Mesenchymal stem cell (in vitro differentiated cells and primary cell): ENCODE measurements around the gene WWOX.

Experiments
- DNase-seq: peaks from one replicate; pipeline ENCODE4 v3.0.0-alpha.2; 2013
- H2AFZ ChIP-seq: one replicate; pipeline ENCODE4 v1.6.1; 2013; ENCODE audit warnings: low read depth, mild to moderate bottlenecking, control low read depth, inconsistent platforms, low read length, moderate library complexity
- H2AK5ac ChIP-seq: 2 replicates; pipeline ENCODE4 v1.6.1; 2013; ENCODE audit warnings: low read length, moderate library complexity, mild to moderate bottlenecking, inconsistent platforms; ENCODE audit not compliant: severe bottlenecking
- H2BK120ac ChIP-seq: one replicate; pipeline ENCODE4 v1.6.1; 2013; ENCODE audit warnings: low read depth, mild to moderate bottlenecking, inconsistent platforms, low read length, moderate library complexity
- H2BK12ac ChIP-seq, 2 experiments: one replicate each; pipeline ENCODE4 v1.6.1; 2013; ENCODE audit warnings: inconsistent platforms in 2 of 2, low read length in 2 of 2, mild to moderate bottlenecking in 2 of 2, moderate library complexity in 2 of 2, control low read depth in 1 of 2
- H2BK15ac ChIP-seq: one replicate; pipeline ENCODE4 v1.6.1; 2013; ENCODE audit warnings: mild to moderate bottlenecking, low read depth, inconsistent platforms; ENCODE audit not compliant: poor library complexity, severe bottlenecking
- H2BK5ac ChIP-seq: 2 replicates; pipeline ENCODE4 v1.6.1; 2013; ENCODE audit warnings: low read depth, mild to moderate bottlenecking, low read length, control low read depth, inconsistent platforms; ENCODE audit not compliant: poor library complexity, severe bottlenecking
- H3K14ac ChIP-seq, 2 experiments: one replicate each; pipeline ENCODE4 v1.6.1; 2013; ENCODE audit warnings: inconsistent platforms in 2 of 2, low read length in 2 of 2, control low read depth in 1 of 2, mild to moderate bottlenecking in 1 of 2, moderate library complexity in 1 of 2
- H3K18ac ChIP-seq, 2 experiments: one replicate each; pipeline ENCODE4 v1.6.1; 2013; ENCODE audit warnings: inconsistent platforms in 2 of 2, low read length in 2 of 2, control low read depth in 1 of 2, low read depth in 1 of 2, mild to moderate bottlenecking in 1 of 2
- H3K23ac ChIP-seq, 2 experiments: one replicate each; pipeline ENCODE4 v1.6.1; 2013; ENCODE audit warnings: inconsistent platforms in 2 of 2, low read length in 2 of 2, mild to moderate bottlenecking in 2 of 2, moderate library complexity in 2 of 2, control low read depth in 1 of 2
- H3K27ac ChIP-seq: 2 replicates; pipeline ENCODE4 v1.5.1; 2013; ENCODE audit warnings: mild to moderate bottlenecking, moderate library complexity, low read length, control low read depth, inconsistent platforms; ENCODE audit not compliant: poor library complexity, severe bottlenecking
- H3K27me3 ChIP-seq, 2 experiments: 2 replicates each; pipeline versions ENCODE4 v1.6.1 to v1.7.0; 2013; ENCODE audit warnings: low read length in 2 of 2, mild to moderate bottlenecking in 2 of 2, moderate library complexity in 2 of 2, control low read depth in 1 of 2, inconsistent platforms in 1 of 2; ENCODE audit not compliant: control insufficient read depth in 1 of 2, insufficient read depth in 1 of 2
- H3K36me3 ChIP-seq, 2 experiments: 2 replicates each; pipeline versions ENCODE4 v1.6.1 to v1.7.0; 2013; ENCODE audit warnings: low read length in 2 of 2, control low read depth in 1 of 2, inconsistent platforms in 1 of 2, low read depth in 1 of 2, mild to moderate bottlenecking in 1 of 2; ENCODE audit not compliant: insufficient read depth in 2 of 2, control insufficient read depth in 1 of 2
- H3K4ac ChIP-seq, 2 experiments: one replicate each; pipeline ENCODE4 v1.6.1; 2013; ENCODE audit warnings: inconsistent platforms in 2 of 2, low read length in 2 of 2, mild to moderate bottlenecking in 2 of 2, moderate library complexity in 2 of 2, control low read depth in 1 of 2, low read depth in 1 of 2
- H3K4me1 ChIP-seq: 2 replicates; pipeline ENCODE4 v1.6.1; 2013; ENCODE audit warnings: low read depth, low read length, control low read depth; ENCODE audit not compliant: control insufficient read depth, insufficient read depth
- H3K4me2 ChIP-seq: 2 replicates; pipeline ENCODE4 v1.6.1; 2013; ENCODE audit warnings: low read length, mild to moderate bottlenecking, inconsistent platforms; ENCODE audit not compliant: poor library complexity, severe bottlenecking
- H3K4me3 ChIP-seq, 2 experiments: 2 replicates each; pipeline versions ENCODE4 v1.5.1 to v1.7.0; 2013; ENCODE audit warnings: low read length in 2 of 2, mild to moderate bottlenecking in 2 of 2, control low read depth in 1 of 2, low read depth in 1 of 2; ENCODE audit not compliant: insufficient read depth in 1 of 2
- H3K79me1 ChIP-seq: replicated peaks from 2 replicates; pipeline ENCODE4 v1.6.1; 2013; ENCODE audit warnings: mild to moderate bottlenecking, control low read depth, low read length, inconsistent platforms; ENCODE audit not compliant: poor library complexity, severe bottlenecking
- H3K9ac ChIP-seq: 2 replicates; pipeline ENCODE4 v1.7.0; 2013; ENCODE audit warnings: mild to moderate bottlenecking, low read length, moderate library complexity
- H3K9me3 ChIP-seq: 2 replicates; pipeline ENCODE4 v1.7.0; 2013; ENCODE audit warnings: mild to moderate bottlenecking, low read length; ENCODE audit not compliant: control insufficient read depth
- H4K8ac ChIP-seq: one replicate; pipeline ENCODE4 v1.6.1; 2013; ENCODE audit warnings: inconsistent platforms, mild to moderate bottlenecking, low read length, moderate library complexity
- H4K91ac ChIP-seq: one replicate; pipeline ENCODE4 v1.6.1; 2013; ENCODE audit warnings: mild to moderate bottlenecking, low read length, inconsistent platforms
- WGBS: methylation state at CpG from one replicate; pipeline ENCODE4 v1.1.7; 2013; ENCODE audit warnings: mixed read lengths; 5-methylcytosine and 5-hydroxymethylcytosine counted together

WWOX gene

DNA sequence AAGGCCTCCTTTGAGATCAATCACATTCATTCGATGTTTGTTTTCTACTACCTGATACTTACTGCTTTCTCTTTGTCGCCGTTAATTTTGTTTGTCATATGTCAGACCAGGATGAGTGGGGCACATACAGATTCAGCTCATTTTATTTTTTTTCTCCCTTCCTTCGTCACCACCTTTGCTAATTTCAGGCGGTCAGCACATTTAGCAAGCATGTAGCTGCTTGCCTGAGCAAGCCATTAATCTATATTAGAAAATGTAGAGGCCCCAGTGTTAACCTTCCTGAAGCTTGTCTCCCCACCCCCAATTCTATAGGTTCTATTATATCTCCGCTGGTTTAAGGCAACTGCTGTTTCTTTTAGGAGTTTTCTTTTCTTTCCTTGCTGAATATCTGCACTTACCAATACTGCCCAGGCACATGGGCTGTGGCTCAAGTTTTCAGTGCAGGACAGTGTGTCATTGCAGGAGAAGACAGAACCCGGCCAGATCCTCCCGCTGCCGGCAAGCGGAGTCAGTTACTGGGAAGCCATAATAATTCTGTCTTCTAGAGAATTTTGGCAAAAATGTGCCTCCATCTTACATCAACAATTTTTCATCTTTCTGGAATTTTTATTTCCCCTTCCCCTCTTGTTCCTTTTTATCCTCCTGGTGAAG, 714.3 kb downstream of the WWOX start:
- 93% methylated on average over 10 of the region's 10 CpGs for WGBS
- Histone ChIP-seq H4K8ac (no peak overlapping the region), H3K14ac (no peak overlapping the region), H3K9me3 (no peaks in the 10 kb centered on the region), H3K4me3 (no peak overlapping the region), H3K36me3 (no peaks in the 10 kb centered on the region), H2BK120ac (no peak overlapping the region), H3K27ac (no peak overlapping the region), H3K79me1 (no peaks in the 10 kb centered on the region), H3K9ac (no peak overlapping the region), H3K4ac (no peak overlapping the region), H2BK12ac (no peak overlapping the region), H3K4me1 (no peaks in the 10 kb centered on the region), H3K27me3 (no peaks in the 10 kb centered on the region), H2AFZ (no peak overlapping the region), H3K18ac (no peak overlapping the region), H4K91ac (no peak overlapping the region), H3K4me2 (no peak overlapping the region), H2AK5ac (no peak overlapping the region), H2BK5ac (no peak overlapping the region), H2BK15ac (no peak overlapping the region), H3K23ac (no peak overlapping the region)
- no peak for DNase-seq

DNA sequence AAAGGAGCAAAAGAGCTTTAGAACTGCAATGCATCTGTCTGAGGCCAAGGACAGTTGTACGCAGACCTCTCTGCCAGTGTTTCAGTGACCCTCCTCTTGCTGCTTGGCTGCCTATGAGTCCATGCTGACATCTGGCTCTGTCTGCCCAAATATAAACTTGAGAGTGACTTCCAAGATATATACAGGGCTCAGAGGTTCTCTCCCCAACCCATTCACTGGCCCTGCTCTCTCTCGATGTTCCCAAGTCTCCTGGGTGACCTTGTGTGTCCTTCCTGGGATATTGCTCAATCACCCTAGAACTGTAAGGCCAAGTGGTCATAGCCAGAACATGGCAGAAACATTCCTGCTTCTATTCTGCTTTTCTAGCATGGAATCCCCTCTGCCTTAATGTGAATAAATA, 716.3 kb downstream of the WWOX start:
- H3K4me3 ChIP-seq, result peak overlapping the region in 1 of 2 experiments; percentile 21
- H3K4me2 ChIP-seq, result no peak overlapping the region
- no peaks in the 10 kb centered on the region for H3K36me3 ChIP-seq
- no peak overlapping the region for H3K23ac ChIP-seq
- H3K4ac ChIP-seq, result no peak overlapping the region
- no peak overlapping the region for H2AFZ ChIP-seq
- no peak overlapping the region for H4K8ac ChIP-seq
- peak overlapping the region; percentile 8 for H3K9ac ChIP-seq
- no peak overlapping the region for H2BK120ac ChIP-seq
- no peaks in the 10 kb centered on the region for H3K4me1 ChIP-seq
- no peaks in the 10 kb centered on the region for H3K9me3 ChIP-seq
- H3K27ac ChIP-seq, result no peak overlapping the region
- DNase-seq, result peak; percentile 43
- H2BK12ac ChIP-seq, result no peak overlapping the region
- WGBS, result 53% methylated on average over 2 of the region's 2 CpGs
- H3K27me3 ChIP-seq, result no peaks in the 10 kb centered on the region
- H2AK5ac ChIP-seq, result no peak overlapping the region
- no peak overlapping the region for H2BK5ac ChIP-seq
- no peak overlapping the region for H4K91ac ChIP-seq
- no peak overlapping the region for H2BK15ac ChIP-seq
- no peak overlapping the region for H3K14ac ChIP-seq
- no peak overlapping the region for H3K18ac ChIP-seq
- no peaks in the 10 kb centered on the region for H3K79me1 ChIP-seq

DNA sequence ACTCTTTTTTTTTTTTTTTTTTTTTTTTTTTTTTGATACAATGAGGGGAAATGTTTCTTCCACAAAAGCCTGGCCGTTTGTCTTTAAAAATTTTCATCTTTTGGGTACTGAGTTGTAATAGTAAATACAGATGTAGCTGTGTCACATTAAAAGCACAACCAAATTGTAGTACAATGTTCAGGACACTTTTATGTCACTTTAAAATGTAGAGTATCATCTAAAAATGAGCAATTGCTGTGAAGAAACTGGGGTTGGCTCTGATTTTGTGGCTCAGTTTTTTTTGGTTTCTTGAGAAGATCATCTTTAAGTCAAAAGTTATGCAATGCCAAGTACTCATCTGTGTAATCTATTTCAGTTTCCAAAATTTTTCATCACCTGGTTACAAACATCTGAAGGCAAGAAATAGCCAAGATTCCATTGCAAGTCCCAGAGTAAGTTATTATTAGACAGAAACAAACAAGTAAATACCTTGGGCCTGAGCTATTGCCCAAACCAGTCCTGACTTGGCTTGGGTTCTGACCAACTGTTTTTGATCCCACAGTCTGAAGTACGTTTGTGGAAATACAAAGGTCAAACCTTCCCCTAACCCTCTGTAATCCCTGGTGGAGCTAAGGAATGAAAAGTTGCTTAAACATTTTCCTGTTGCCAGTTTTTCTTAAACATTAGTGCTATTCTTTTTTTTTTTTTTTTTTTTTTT, 717.2 kb downstream of the WWOX start:
- DNase-seq, result peak; percentile 87
- Histone ChIP-seq H3K14ac (no peak overlapping the region), H3K4me3 (no peak overlapping the region), H3K36me3 (no peaks in the 10 kb centered on the region), H4K8ac (no peak overlapping the region), H3K27me3 (no peaks in the 10 kb centered on the region), H4K91ac (no peak overlapping the region), H2BK12ac (no peak overlapping the region), H2BK15ac (no peak overlapping the region), H2BK120ac (no peak overlapping the region), H3K4ac (no peak overlapping the region), H2BK5ac (no peak overlapping the region), H3K4me2 (no peak overlapping the region), H3K4me1 (no peaks in the 10 kb centered on the region), H2AK5ac (no peak overlapping the region), H3K9ac (no peak overlapping the region), H3K9me3 (no peaks in the 10 kb centered on the region), H3K79me1 (no peaks in the 10 kb centered on the region), H3K27ac (no peak overlapping the region), H3K23ac (no peak overlapping the region), H3K18ac (no peak overlapping the region), H2AFZ (no peak overlapping the region)
- WGBS, result no CpG with 5 or more reads among the region's 2 CpGs

DNA sequence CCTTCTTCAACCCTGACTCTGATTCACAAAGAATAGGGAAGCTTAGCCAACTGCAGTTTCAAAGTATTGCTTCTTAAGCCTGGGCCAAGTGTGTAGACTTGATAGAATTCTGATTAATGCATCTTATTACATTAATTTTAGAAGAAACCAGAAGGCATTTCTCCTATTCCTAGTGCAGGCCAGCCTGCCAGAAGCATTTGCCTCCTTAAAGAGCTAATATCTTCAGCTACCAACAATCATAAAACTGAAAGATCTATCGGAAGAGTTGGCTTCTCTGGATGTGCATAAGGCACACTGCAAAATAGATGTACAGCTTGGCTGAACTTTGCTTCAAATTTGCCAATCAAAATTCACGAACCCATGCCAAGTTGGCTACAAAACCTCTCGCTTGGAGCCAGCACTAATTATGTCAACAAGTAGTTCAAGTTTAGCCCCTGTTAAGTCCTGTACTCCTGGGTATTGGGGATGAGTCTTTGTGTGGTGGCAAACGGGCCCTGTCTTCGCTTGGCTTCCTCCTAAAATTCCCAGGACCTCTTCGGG, 717.8 kb downstream of the WWOX start:
- H3K4me2 ChIP-seq, result no peak overlapping the region
- no peak overlapping the region for H3K14ac ChIP-seq
- no peak overlapping the region for H3K4ac ChIP-seq
- no peaks in the 10 kb centered on the region for H3K9me3 ChIP-seq
- no peak overlapping the region for H2BK15ac ChIP-seq
- 88% methylated on average over 6 of the region's 6 CpGs for WGBS
- H2BK12ac ChIP-seq, result no peak overlapping the region
- no peak overlapping the region for H2BK120ac ChIP-seq
- H3K4me1 ChIP-seq, result no peaks in the 10 kb centered on the region
- no peak overlapping the region for H2AK5ac ChIP-seq
- no peak overlapping the region for H4K8ac ChIP-seq
- no peaks in the 10 kb centered on the region for H3K36me3 ChIP-seq
- DNase-seq, result no peak
- no peak overlapping the region for H4K91ac ChIP-seq
- H2AFZ ChIP-seq, result no peak overlapping the region
- H3K4me3 ChIP-seq, result peak overlapping the region in 1 of 2 experiments; percentile 10
- no peak overlapping the region for H3K27ac ChIP-seq
- H3K27me3 ChIP-seq, result no peaks in the 10 kb centered on the region
- peak overlapping the region in 1 of 2 experiments; percentile 11 for H3K18ac ChIP-seq
- H2BK5ac ChIP-seq, result no peak overlapping the region
- H3K23ac ChIP-seq, result no peak overlapping the region
- no peaks in the 10 kb centered on the region for H3K79me1 ChIP-seq
- peak overlapping the region; percentile 50 for H3K9ac ChIP-seq
